ENCODE results near the gene SHANK3.
A peak's percentile ranks its signal among the peaks of the same experiment; 100 is the strongest.

Gene SHANK3

GRCh38 chr22:50712341-50713007 lies 39.9 kb downstream of the SHANK3 start:
- DNase-seq (ENCODE audit: low spot score), result no peak

GRCh38 chr22:50713008-50713385 lies 40.4 kb downstream of the SHANK3 start:
- DNase-seq (ENCODE audit: low spot score), result no peak

- peak; percentile 96 for DNase-seq (ENCODE audit: low spot score)
Observed at GRCh38 chr22:50713571-50714056, 41.0 kb downstream of the SHANK3 start.

GRCh38 chr22:50714150-50714549 lies 41.5 kb downstream of the SHANK3 start:
- DNase-seq (ENCODE audit: low spot score), result peak; percentile 57

- no peak for DNase-seq (ENCODE audit: low spot score)
Observed at GRCh38 chr22:50714631-50715179, 42.1 kb downstream of the SHANK3 start.

- no peak for DNase-seq (ENCODE audit: low spot score)
Observed at GRCh38 chr22:50715250-50715649, 42.6 kb downstream of the SHANK3 start.

GRCh38 chr22:50715776-50716175 lies 43.2 kb downstream of the SHANK3 start:
- no peak for DNase-seq (ENCODE audit: low spot score)

- no peak for DNase-seq (ENCODE audit: low spot score)
Observed at GRCh38 chr22:50716290-50717024, 43.8 kb downstream of the SHANK3 start.

GRCh38 chr22:50717709-50718351 lies 45.2 kb downstream of the SHANK3 start:
- DNase-seq (ENCODE audit: low spot score), result peak; percentile 61

- DNase-seq (ENCODE audit: low spot score), result peak; percentile 69
Observed at GRCh38 chr22:50718352-50718709, 45.7 kb downstream of the SHANK3 start.

GRCh38 chr22:50719814-50720300 lies 47.2 kb downstream of the SHANK3 start:
- DNase-seq (ENCODE audit: low spot score), result no peak

- no peak for DNase-seq (ENCODE audit: low spot score)
Observed at GRCh38 chr22:50720301-50721256, 48.0 kb downstream of the SHANK3 start.

- DNase-seq (ENCODE audit: low spot score), result no peak
Observed at GRCh38 chr22:50721257-50721844, 48.7 kb downstream of the SHANK3 start.

GRCh38 chr22:50722048-50722701 lies 49.6 kb downstream of the SHANK3 start:
- DNase-seq (ENCODE audit: low spot score), result no peak

Measured in putamen (tissue), 1 donor.